Measurements from ENCODE around the gene HSDL2.
"Not testable (repeated sequence)": the region's sequence is repeated elsewhere in the genome, so short reads cannot be mapped to it uniquely, and the experiment has no call there.

Gene HSDL2

DNA sequence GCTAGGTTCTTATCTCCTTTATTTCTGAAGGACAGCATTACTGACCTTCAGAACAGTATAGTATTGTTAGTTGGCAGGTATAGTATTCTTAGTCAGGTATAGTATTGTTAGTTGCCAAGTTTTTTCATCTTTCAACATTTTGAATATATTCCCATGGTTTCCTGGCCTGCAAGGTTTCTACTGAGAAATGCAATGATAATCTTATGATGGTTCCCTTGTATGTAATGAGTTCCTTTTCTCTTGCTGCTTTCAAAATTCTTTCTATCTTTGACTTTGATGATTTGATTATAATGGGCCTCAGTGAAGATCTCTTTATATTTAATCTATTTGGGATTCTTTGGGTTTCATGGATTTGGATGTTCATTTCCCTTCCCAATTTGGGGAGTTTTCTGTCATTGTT, 12.4 kb upstream of the HSDL2 start:
- DNase-seq = no peak

DNA sequence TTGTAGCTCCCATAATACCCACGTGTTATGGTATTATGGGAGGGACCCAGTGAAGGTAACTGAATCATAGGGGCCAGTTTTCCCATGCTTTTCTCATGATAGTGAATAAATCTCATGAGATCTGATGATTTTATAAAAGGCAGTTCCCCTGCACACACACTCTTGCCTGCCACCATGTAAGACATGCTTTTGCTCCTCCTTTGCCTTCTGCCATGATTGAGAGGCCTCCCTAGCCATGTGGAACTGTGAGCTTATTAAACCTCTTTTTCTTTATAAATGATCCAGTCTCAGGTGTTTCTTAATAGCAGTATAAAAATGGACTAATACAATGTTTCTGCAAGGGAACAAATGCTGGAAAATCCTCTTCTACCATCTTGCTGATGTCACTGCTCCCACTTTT, 10.1 kb upstream of the HSDL2 start:
- no peak for DNase-seq

DNA sequence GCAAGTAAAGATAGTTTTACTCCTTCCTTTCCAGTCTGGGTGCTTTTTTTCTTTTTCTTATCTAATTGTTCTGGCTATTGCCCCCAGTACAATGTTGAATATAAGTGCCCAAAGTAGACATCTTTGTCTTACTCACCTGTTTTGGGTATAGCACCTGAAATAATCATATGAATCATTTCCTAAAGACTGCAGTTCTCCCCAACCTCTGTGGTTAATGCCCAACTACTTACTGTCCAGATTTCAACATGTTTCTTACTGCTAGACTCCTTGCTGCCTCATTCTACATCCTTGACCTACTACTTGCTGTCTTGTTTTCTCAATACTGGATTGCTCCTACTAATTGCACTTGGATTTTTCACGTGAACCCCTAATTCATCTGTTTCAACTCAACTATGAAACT, 8.8 kb upstream of the HSDL2 start:
- no peak for DNase-seq

DNA sequence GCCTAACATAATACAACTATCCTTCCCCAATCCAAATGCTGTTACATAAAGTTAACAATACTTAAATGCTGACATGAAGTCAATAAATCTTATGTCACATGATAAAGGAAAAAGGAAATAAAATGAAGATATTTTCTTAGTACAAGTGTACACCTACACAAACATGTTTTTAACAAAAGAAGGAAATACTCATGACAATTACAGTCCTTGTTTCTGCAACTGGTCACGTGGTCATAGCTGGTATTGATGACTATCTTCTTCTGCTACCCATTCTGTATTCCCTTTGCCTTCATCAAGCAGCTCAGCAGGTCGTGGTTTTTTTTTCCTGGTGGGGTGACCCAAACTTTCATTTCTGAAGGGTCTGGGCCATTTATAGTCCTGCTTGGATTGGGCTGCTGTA, 6.2 kb upstream of the HSDL2 start:
- DNase-seq = not testable (repeated sequence)

DNA sequence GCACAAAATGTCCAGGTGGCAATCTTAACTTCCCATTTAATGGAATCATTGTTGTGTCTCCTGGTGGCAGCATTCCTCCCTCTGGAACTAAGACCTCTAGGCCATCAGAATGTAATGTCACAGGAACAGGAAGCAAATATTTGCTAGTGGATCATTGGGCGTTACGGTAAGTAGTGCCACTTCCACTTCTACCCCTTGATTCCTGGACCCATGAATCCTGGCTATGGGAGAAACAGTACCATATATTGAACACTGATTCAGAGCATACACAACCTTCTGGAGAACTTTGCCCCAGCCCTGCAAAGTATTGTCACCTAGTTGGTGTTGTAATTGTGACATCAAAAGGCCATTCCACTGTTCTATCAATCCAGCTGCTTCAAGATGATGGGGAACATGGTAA, 5.7 kb upstream of the HSDL2 start:
- not testable (repeated sequence) for DNase-seq

DNA sequence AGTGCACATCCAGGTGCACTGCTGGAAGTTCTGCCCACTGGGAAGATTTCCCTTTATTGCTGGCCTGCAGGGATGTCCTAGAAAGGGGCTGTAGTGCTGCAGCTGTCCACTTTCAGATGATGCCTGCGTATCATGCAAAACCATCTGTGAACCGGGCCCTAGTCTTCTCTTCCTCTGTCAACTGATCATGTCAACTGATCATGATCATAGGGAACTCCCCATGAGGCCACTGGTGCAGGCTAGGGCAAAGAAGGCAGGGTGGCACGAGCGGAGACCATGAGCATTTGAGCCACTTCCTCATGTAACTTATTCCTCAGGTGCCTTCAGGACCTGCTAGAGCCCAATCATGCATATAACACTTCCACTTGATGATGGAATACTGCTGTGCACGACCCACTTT, 4.5 kb upstream of the HSDL2 start:
- DNase-seq = no peak

DNA sequence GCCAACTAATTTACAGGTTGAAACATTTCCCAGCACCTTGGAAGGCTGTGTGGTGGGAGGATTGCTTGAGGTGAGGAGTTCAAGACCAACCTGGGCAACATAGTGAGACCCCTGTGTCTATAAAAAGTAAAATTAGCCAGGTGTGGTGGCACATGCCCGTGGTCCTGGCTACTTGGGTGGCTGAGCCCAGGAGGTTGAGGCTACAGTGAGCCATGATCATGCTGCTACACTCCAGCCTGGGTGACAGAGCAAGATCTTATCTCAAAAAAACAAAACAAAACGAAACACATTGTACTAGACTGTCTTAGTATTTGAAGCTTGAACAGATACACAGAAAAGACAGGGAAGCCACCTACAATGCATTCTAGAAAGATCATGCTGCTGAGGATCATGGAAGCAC, 2.8 kb upstream of the HSDL2 start:
- DNase-seq = no peak

DNA sequence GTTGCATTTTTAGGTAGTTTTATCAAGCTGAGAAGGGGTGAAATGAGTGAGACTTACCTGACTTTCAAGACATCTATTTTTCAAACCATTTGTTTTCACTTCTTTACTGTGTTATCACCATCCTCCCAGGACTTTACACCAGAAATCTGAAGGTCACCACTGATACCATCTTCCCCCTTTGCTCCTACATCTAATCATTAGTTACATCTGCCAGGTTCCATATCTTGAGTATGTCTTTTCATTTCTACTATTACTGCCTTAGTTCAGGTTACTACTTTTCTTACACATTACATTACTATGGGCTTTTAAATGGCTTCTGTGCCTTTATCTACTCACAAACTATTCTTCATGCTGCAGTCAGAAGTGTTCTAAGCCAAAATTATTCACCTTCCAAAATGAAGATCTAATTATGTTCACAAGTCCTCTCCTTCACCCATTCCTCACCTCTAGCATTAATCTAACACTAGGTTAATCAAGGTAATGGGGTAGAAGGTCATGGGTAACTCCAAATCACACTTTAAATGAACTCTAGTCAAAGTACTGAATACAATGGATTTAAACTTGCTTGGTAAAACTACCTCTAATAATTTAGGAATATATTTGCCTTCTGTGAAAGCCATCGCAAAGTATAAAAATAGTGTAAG, 2.1 kb upstream of the HSDL2 start:
- DNase-seq = no peak

DNA sequence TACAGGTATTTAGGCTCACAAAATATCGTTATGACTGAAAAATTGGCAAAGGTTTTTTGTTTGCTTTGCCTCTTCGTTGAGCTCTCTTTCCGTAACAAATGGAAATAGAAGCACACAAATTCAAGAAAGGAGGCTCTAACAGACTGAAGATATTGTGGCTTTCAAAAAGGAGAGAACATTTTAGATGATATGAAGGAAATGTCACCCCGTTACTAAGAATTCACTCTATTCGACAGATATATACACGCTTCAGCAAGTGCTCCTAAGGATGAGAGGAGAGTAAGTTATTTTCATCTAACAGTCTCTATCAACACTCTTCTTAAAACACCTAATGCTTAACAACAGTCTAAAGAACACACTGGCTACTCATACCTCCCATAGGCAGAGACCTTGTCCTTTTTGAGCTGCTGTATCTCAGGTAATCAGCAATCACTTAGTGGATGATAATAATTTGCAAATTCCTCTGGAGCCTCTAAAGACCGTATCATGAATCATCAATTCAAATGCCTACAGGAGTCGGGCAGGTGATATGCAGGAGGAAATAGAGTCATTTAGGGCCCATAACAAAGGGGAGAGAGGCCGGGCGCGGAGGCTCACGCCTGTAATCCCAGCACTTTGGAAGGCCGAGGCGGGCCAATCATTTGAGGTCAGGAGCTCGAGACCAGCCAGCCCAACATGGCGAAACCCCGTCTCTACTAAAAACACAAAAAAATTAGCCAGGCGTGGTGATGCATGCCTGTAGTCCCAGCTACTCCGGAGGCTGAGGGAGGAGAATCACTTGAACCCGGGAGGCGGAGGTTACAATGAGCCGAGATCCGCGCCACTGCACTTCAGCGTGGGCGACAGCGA, 1.4 kb upstream of the HSDL2 start:
- no peak for DNase-seq

DNA sequence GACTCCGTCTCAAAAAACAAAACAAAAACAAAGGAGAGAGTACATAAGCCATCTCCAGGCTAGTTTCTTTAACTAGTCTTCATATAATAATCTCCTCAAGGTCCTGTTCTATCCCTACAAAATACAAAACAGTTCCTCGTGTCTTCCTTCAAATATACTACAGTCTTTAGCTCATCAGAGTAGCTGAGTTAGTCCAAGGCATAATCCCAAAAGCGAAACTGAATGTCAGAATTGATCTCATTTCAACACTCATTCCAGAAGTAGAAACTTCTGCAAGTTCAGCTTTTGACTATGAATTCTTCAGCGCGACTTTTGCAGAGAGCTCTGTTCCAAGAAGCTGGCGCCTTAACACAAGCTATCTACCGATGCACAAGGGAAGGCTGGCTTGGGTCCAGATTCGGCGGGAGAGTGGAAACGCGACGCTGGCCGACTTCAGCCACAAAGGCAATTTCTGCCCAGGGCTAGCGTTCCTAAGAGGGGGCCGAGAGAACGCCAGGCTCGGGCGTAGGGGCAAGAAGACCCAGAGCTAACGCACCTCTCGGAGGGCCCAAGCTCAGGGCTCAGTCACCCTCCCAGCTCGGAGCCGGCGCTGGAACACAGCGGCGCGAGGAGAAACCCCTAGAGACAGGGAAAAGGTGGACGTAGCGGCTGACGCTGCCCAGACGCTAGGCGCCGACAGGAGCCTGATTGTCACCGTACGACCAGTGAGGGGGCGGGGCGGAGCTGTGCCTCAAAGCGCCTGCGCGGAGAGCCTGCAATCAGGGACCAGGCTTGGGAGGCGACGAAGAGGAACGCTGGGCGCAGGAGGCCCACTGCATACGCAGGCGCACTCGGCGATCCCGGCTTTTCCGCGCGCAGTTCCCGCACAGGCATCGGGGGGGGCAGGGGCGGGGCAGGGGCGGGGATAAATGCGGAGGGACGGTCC, 469 bp upstream of the HSDL2 start:
- DNase-seq = peak; percentile 93

DNA sequence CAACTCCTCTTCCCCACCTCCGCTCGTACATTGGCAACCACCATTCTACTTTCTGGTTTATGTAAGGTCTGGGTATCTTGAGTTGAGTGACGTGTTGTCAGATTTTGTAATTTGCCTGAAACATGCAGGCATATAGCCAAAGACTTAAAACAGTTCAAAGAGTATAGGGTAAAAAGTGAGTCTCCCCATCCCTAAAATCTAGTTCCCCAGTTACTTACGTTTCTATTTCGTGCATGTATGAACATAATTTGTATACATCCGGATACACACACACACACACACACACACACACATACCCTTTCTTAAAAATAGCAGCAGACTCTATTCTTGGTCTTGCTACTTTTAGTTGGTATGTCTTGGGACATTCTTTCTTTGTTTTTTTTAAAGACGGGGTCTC, 915 bp downstream of the HSDL2 start:
- DNase-seq = no peak

DNA sequence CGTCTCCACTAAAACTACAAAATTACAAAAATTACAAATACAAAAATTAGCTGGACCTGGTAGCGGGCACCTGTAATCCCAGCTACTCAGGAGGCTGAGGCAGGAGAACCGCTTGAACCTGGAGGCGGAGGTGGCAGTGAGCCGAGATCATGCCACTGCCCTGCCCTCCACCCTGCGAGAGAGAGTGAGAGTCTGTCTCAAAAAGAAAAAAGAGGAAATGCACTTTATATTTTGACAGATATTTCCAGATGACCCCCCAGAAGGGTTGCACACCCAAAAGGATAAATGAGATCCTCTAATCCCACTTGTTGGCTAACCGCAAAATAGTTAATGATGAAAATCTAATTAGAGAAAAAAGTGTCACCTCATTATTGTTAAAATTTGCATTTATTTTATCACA, 2.2 kb downstream of the HSDL2 start:
- DNase-seq = no peak

DNA sequence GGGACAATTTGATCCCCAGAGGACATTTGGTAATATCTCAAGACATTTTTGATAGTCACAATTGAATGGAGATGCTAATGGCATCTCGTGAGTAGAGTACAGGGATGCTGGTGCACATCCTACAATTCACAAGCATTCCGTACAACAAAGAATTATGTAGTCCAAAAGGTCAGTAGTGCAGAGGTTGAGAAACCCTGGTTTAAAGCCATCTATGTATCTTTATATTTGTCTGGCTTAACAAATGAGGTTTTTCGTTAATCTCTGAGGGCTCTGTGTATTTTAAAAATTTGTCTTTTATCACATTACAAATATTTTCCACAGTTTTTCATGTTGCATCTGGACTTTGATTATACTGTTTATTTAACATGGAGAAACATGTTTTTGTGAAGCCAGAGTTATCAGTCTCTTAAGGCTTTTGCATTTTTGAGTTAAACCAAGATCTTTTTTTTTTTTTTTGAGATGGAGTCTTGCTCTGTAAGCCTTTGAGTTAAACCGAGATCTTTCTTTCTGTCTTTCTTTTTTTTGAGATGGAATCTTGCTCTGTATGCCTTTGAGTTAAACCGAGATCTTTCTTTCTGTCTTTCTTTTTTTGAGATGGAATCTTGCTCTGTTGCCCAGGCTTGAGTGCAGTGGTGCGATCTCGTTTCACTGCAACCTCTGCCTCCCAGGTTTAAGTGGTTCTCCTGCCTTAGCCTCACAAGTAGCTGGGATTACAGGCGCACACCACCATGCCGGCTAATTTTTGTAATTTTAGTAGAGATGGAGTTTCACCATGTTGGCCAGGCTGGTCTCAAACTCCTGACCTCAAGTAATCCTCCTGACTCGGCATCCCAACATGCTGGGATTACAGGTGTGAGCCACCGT, 2.8 kb downstream of the HSDL2 start:
- DNase-seq = no peak

DNA sequence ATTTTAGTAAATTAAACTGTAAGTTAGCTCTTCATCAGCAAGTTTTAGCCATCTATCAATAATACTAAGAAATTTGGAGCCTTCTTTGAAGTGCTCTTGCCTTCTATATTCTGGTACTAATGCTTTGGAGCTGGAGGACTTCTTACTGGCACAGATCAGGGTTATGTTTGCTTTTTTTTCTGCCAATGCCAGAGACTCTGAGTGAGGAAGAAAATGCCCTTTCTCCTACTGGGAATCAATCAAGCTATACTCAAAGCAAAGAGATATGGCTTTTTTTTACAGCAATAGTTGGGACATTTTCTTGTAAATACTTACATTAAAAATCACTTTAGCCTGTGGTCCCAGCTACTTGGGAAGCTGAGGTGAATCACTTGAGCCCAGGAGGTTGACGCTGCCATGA, 4.3 kb downstream of the HSDL2 start:
- DNase-seq = no peak

DNA sequence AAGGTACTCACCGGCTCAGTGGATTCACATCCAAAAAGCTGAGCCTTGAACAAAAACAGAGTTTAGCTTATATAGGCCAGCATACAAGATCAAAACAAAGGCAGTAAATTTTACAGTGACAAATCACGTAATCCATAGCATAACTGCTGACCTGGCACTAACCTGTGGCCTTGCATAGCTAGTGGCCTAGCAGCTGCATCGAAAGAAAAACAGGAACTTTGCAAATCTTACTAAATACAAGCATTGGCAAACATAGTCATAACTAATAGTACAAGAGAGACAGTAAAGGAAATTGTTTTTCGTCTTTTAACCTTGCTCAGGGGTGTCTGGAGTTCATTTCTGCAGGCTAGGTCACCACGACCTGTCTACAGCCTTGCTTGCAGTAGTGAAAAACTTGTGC, 4.8 kb downstream of the HSDL2 start:
- DNase-seq = no peak

DNA sequence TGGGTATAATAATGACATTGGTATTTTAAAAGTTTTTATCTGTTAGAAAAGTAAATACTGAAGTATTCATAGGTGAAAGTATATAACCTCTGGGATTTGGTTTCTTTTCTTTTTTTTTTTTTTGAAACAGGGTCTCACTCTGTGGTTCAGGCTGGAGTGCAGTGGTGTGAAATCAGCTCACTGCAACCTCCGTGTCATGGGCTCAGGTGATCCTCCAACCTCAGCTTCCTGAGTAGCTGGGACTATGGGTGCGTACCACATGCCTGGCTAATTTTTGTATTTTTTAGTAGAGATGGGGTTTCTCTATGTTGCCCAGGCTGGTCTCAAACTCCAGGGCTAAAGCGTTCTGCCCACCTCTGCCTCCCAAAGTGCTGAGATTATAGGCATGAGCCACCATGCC, 7.2 kb downstream of the HSDL2 start:
- no peak for DNase-seq

DNA sequence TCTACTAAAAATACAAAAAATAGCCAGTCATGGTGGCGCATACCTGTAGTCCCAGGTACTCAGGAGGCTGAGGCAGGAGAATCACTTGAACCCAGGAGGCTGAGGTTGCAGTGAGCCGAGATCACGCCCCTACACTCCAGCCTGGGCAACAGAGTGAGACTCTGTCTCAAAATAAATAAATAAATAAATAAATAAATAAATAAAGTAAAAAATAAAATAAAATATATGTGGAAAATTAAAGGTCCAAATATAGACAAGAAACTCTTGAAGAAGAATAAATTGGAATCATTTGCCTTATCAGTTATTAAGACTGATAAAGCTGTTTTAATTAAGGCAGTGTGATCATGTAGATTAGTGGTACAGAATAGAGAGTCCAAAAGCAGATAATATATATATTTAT, 10.0 kb downstream of the HSDL2 start:
- DNase-seq = not testable (repeated sequence)

DNA sequence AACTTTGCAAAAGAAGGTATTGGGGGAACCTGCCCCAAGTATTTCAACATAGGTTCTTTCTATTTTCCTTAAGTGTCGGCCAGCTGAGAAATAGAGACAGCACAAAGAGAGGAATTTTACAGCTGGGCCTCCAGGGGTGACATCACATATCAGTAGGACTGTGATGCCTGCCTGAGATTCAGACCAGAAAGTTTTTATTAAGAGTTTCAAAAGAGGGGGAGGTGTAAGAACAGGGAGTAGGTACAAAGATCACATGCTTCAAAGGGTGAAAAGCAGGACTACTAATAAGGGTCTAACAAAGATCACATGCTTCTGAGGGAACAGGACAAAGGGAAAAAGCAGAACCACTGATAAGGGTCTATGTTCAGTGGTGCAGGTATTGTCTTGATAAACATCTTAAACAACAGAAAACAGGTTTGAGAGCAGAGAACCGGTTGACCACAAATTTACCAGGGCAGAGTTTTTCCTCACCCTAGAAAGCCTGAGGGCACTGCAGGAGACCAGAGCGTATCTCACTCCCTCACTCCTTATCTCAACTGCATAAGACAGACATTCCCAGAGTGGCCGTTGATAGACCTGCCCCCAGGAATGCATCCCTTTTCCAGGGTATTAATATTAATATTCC, 12.1 kb downstream of the HSDL2 start:
- not testable (repeated sequence) for DNase-seq

DNA sequence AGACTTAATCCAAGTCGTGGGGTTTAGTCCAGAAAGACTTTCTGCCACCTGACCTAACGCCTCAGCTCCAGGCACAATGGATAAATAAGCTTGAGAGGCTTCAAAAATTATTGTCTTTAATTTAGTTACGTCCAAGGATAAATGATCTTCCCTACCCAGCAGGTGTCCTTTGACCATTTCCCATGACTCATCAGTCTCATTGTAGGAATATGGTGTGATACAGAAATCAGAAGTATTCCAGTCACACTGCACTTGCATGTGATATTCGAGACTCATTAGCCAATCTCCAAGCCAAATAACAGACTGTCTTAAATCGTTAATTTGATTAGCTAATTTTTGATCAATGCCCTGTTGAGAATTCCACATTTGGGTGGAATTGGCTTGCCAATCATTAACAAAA, 13.2 kb downstream of the HSDL2 start:
- DNase-seq = not testable (repeated sequence)

DNA sequence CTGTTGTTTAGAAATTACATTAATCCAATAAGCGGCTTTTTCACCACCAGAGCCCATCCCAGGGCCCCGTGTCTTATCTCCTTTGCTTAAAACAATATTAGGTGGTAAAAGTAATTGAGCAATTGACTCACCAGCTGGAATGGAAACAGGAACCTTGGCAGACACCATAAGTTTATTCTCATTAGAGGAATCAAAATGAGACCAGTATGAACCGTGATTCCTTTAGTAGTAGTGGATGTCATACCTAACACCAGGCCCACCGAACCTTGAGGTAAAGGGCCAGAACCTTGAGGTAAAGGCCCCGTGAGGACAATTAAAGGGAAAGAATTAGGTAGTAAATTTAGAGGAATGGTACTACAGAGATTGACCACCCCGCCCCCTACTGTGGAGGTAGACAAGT, 16.5 kb downstream of the HSDL2 start:
- no peak for DNase-seq

DNA sequence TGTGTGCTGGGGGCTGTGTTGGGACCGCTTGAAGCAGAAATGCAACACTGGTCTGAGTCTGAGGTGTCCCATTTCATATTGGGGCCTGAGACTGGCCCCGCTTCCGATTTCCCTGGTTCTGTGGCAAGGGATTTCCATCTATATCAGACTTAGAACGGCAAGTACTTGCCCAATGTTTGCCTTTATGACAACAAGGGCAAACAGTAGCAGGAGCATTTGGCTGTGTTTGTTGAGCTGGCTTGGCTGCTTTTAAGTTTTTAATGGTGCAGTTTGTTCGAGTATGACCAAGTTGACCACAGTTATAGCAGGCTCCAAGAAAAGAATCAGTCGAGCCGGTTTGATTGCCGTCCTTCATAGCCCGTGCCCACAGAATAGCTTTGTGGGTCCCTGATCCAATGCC, 17.0 kb downstream of the HSDL2 start:
- no peak for DNase-seq

DNA sequence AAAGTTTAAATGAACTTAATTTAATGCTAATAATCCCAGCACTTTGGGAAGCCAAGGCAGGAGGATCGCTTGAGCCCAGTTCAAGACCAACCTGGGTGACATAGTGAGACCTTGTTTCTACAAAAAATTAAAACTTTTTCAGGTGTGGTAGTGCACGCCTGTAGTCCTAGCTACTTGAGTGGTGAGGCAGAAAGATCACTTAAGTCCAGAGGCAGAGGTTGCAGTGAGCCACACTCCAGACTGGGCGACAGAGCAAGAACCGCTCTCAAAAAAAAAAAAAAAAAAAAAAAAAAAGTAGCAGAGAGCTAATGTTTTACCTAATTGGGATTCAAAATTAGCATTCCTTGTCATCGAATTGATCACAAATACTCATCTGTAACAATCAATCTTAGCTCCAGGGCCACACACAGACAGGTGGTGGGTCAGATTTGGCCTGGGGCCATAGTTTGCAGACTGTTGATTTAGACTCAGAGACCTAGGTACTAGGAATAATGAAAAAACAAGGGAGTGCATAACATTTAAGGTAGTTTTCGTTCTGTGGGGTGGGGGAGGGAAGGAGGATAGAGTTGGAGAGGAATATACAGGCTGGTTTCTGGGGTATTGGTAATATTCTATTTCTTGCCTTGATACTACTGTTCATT, 21.4 kb downstream of the HSDL2 start:
- DNase-seq = no peak

Data from NCI-H1694 (cell line).